ENCODE data around the gene PAXIP1. TPM values are rescaled to one million over a fixed set of nuclear protein-coding genes. Genes with fewer than 3 reads are reported as not detected.
A peak's percentile ranks its signal among the peaks of the same experiment; 100 is the strongest.

PAXIP1 gene
- total RNA-seq, 1 donor from 2014 or later = 5.8 TPM

DNA sequence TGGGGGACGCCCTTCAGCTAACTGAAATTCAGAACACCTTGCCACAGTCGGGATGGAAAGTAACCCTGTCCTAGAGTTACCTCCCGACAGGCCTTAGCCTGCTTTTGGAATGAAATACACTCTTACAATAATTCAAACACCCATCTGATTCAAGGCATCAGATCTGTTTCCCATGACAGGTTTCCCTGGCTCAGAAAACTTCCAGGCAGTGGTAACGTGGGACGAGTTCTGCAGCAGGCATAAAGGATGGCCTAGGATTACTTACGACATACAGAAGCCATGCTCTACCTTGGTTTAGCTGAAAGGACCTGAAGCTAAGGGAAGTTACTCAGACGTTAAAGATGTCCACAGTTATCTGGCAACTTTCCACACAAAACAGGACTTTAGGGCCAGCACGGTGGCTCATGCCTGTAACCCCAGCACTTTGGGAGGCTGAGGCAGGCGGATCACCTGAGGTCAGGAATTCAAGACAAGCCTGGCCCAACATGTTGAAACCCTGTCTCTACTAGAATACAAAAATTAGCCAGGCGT, 5.0 kb downstream of the PAXIP1 start:
- ATAC-seq (no peak), DNase-seq (ENCODE audit: low spot score) (no peak)

DNA sequence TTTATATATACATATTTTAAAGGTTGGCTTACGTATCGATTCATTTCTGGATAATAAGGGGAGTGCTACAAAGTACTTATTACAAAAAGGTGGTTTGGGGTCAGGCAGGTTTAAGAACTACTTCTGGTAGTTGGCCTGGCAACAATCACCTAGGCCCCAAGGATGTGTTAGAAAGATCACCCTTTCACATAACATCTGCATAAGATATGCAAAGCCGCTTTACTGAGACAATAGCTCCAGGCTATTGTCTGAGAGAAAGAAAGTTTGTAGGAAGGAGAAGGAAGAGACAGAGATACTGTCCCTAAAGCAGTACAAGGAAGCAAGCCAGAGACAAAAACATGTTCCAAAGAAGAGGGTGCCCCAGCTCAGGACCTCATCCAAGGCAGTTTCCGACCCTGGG, 6.2 kb downstream of the PAXIP1 start:
- no peak for ATAC-seq
- no peak for DNase-seq (ENCODE audit: low spot score)

DNA sequence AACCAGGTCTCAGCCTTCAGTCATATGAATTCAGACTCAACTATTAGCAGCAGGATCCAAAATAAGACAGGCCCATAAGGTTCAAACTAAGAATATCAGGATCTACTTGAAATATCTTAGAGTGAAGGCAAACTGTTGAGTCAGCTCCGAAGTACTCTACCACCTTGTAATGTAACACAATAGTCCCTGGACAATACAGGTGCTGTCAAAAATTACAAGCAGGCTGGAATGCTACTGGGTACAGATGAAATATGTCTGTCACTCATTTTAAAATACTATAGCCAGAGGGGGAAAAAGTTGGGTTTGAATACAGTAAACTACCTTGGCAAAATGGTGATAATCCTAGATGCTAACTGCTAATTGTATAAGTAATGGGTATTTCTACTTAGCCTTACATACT, 6.8 kb downstream of the PAXIP1 start:
- ATAC-seq (no peak), DNase-seq (ENCODE audit: low spot score) (no peak)

DNA sequence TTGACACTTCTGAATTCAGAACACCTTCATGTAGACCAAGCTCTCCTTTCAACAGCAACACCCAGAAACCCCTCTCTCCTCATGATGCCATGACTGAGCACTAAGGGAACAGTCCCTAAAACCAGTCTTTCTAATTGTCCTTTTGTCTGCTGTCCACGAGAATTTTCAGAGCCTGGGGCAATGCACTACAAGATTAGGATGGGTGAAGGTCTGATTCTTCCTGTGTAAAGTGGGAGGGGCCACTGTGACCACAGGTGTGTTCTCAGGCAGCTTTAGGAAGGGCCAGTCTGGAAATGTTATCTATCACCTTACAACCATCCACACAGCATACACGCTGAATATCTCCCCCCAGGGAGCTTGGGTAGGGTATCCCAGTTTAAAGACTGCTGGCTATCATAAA, 7.9 kb downstream of the PAXIP1 start:
- ATAC-seq (no peak), DNase-seq (ENCODE audit: low spot score) (no peak)

DNA sequence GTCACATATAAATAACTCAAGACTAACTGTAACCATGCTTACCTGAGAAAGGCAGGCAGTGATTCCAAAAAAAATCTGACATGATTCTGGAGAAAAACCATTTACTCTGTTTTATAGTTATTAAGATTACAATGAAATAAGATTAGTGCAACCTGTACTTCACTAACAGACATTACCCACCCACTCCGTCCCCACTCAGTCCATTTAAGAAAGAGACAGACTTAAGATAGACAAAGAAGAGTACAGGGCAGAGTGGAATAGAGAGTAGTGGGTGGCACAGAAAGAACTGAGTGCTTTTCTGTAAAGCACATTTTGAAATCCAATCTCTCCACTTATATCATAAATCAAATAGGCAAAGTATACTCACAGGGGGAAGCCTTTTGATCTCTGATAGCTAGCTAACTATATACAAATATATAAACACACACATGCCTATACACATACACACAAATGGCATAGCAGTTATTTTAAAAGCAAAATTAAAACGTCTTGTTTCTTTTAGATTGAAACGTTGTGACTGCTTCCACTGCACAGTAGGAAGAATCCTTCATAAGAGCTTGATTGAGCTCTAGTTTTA, 11.9 kb downstream of the PAXIP1 start:
- ATAC-seq (no peak), DNase-seq (ENCODE audit: low spot score) (no peak)

DNA sequence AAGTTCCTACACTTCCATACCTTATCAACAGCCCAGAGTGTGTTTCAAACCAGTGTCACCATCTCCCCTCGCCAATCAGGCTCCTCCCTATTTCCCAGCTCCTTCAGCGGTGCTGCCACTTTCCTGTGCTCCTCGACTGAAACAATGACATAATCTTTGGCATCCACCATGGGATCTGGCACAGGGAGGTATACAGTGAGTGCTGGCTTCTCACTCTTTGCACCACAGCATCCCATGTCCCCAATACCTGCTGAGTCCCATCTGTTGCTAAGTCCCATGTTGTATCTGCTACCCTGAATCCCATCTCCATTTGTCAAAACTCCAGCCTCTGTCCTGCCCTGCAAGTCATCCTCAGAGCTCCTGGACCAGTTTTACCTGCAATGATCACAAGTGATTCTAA, 15.4 kb downstream of the PAXIP1 start:
- ATAC-seq (no peak), DNase-seq (ENCODE audit: low spot score) (no peak)

DNA sequence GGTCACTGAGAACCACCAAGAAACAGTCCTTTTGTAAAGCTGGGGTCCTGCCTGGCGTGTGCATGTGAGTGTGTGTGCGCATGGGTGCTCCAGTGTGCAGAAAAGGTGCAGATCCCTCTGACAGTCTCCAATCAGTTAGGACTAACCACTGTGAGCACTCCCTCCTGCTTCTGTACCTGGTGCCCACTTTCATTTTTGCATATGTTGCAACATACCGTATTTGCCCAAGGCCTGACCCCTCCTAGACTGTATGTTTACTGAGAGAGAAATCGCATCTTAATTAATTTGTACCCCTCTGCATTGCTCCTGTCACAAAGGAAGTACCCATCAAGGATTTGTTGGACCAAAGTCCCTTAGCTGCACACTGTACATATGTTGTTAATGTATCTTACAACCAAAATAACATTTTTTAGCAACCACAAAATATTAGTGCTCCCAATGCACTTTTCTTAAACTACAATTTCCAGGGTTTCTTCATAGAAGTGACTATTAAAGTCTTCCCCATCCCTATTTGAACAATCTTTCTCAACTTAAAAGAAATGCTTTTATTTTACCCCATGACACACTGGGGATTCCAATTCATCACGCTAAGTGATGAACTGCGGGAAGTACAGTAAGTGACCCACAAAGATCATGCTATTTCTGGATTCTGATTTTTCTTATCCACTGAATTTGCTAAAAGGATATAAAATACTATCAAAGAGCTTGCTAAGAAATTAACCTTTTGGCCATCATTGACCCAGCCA, 16.6 kb downstream of the PAXIP1 start:
- DNase-seq (ENCODE audit: low spot score) (no peak), ATAC-seq (peak; percentile 58)

DNA sequence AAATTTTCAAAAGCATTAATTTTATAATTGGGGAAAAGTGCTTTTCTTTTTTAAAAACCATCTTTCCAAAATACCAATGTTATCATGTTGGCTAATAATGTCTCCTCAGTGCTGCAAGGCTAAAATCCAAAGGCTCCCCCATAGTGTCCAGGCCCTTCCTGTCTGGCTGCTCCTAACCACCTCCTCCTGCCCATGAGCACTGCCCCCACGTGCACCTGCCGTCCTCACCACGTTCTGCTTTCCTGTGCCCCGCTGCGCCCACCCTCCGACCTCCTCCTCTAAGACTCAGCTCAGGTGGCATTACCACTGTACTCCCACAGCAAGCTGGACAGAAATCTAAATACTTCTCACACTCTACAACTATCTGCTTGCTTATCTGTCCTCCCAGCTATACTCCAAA, 17.7 kb downstream of the PAXIP1 start:
- DNase-seq (ENCODE audit: low spot score) = no peak

DNA sequence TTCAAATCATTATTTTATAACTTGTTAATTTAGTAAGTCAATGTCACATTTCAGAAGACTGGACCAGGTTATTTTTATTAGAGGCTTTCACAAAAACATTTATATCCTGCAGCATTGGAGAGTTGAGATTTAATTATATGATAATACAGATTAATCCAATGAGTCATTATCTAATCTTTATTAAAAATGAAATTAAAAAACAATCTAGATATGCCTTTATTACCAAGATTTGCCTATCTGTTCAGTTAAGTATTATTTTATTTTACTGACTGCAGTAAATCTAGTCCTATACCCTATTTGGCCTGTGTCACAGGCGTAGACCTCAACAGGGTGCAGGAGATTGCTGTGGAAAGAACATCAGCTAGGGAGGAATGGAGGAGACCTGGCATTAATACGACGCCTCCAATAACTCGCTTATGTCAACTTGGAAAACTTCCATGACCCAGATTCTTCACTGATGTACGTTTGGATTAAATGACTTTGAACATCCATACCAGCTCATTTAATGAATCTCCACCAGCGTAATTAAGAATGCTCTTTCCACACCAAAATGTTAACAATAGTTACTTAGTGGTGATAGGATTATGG, 18.2 kb downstream of the PAXIP1 start:
- DNase-seq (ENCODE audit: low spot score) (no peak), ATAC-seq (peak; percentile 74)

More for the DNA sequence above, 17.7 kb downstream of the PAXIP1 start:
- peak; percentile 33 for ATAC-seq

DNA sequence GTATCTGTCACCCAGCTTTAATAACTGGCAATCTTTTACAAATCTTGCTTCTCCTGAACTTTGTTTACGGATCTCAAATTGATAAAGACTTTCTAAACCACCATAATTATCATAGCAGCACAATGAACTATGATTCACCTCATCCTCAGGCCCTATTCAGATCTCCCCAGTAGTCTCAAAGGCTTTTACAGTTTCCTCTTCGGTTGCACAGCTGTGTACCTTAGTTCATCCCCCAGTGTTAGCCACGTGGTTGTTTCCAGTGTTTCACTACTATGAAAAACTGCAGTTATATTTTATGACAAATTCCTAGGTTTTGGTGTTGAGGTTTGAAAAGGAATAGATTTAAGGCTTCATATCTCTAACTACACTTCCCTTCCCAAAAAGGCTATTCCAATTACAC, 24.9 kb downstream of the PAXIP1 start:
- DNase-seq (ENCODE audit: low spot score) = no peak
- ATAC-seq = no peak

DNA sequence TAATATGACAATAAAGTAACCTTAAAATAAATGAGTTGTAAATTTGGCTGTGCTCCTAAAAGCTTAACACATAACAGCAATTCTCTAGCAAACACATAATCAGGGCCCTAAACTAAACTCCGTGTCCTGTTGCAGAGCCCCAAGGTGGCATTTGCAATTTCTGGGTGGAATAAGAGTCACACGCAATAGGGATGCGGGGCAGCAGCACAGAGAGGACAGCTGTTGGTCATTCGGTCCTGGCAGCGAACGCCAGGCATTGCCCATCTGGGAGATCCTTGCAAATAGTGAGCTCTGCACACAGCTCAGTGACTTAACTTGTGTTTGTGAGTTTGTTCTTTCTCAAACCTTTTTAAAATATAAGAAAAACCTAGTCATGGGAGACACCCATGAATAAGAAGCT, 25.7 kb downstream of the PAXIP1 start:
- no peak for DNase-seq (ENCODE audit: low spot score)
- ATAC-seq = no peak

DNA sequence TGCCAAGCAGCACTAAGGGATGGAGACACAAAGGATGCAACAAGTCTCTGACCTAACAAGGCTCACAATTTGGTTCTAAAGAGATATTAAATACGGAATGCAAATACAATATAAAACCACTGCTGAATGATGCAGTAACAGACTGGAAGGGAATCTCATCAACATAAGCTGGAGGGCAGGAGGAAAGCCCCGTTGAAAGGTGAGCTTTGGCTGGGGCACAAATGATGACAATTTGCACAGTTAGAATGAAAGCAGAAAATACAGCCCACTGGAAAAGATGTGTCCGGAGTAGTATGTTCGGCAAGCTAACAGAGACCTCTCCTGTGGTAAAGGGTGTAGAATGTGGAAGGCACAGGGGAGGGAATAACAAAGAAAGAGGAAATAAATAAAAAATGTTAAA, 26.1 kb downstream of the PAXIP1 start:
- no peak for DNase-seq (ENCODE audit: low spot score)

DNA sequence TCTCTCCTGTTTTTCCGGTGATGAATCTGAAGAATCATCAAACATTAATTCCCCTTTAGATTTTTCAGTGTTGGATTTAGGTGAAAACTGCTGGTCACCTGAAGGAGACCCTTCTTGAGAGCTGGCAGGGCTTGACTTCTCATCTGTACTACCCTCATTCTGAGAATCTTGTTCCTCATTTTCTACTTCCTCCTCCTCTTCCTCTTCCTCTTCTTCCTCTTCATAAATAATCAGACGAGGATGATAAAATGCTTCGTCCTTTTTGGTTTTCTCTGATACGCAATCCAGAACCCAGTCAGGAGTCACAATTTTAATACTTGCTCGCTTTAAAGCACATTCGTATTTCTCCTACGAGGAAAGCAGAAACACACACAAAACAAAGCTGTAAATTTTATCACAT, 26.9 kb downstream of the PAXIP1 start:
- no peak for DNase-seq (ENCODE audit: low spot score)
- no peak for ATAC-seq

More for the DNA sequence above, 26.1 kb downstream of the PAXIP1 start:
- no peak for ATAC-seq

DNA sequence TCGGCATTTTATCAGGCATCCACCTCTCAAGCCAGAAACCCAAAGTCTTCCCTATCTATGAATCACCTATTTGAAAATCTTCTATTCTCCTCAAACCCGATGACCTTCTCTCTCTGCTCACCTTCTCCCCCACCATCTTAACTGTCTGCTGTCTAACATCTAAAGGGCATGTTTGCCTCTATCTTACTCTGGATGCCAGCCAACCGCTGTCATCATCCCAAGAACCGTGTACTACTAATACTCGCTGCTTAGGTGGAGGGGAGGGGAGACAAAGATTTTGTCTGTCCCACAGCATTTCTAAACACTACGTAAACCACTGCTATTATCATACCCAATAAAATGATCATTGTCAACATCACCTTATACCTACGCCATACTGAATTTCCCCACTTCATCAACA, 29.5 kb downstream of the PAXIP1 start:
- DNase-seq (ENCODE audit: low spot score) (peak; percentile 56), ATAC-seq (peak; percentile 83)

DNA sequence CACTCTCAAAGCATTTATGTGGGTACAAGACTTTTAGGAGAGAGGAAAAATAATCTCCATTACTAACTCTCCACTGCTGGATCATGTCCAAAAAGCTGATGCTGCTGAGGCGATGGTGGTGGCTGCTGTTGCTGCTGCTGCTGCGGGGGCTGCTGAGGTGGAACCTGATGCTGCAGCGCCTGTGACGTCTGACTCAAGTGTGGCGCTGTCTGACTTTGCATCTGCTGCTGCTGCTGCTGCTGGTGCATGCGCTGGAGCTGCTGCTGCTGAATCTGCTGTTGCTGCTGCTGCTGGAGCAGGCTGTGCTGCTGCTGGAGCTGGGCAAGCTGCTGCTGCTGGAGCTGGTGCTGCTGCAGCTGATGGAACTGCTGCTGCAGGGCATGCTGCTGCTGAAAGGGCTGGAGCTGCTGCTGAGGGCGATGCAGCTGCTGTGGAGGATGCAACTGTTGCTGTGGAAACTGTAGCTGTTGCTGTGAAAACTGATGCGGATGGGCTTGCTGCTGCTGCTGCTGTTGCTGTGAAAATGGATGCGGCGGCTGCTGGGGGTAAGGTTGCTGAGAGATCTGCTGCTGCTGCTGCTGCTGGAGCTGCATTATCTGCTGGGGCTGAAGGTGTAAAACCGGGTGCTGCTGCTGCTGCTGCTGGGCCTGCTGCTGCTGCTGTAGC, 34.5 kb downstream of the PAXIP1 start:
- ATAC-seq (no peak), DNase-seq (ENCODE audit: low spot score) (no peak)

DNA sequence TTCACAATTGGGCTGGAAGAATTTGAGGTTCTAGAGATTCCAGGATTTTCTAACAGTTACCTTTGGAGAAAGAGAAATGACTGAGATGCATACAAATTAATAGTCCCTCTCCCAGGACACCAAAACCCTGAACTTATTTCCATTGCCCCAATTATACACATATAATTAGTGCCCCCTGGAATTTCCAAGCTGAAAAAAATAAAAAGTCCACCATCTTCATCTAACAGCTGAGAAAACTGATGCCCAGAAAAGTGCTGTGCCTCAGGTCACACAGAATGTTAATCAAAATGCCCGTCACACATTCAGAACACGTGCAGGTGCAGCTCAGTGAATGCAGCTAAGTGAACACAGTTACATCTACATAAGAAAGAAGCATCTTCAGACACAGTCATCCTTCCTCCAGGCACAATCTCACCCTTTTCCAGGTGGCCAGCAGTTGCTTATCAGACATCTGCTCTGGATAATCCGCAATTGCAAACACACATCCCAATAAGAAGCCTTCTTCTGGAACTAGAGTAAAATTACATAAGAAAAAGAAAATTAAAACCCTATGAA, 35.4 kb downstream of the PAXIP1 start:
- no peak for DNase-seq (ENCODE audit: low spot score)
- no peak for ATAC-seq

DNA sequence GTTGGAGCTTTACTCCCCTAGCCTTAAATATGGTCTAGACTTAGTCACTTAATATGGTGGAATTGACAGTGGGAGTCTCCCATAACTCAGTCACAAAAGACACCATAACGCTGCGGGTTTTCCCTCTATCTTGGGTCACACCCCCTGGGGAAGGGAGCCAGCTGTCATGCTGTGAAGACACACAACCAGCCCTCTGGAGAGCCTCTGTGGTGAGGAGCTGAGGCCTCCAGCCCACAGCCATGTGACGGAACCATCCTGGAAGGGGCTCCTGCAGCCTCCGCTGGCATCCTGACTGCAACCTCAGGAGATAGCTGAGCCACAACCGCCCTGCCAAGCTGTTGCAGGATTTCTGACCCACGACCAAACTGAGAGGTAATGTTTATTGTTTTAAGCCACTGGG, 37.9 kb downstream of the PAXIP1 start:
- no peak for ATAC-seq
- DNase-seq (ENCODE audit: low spot score) = no peak

DNA sequence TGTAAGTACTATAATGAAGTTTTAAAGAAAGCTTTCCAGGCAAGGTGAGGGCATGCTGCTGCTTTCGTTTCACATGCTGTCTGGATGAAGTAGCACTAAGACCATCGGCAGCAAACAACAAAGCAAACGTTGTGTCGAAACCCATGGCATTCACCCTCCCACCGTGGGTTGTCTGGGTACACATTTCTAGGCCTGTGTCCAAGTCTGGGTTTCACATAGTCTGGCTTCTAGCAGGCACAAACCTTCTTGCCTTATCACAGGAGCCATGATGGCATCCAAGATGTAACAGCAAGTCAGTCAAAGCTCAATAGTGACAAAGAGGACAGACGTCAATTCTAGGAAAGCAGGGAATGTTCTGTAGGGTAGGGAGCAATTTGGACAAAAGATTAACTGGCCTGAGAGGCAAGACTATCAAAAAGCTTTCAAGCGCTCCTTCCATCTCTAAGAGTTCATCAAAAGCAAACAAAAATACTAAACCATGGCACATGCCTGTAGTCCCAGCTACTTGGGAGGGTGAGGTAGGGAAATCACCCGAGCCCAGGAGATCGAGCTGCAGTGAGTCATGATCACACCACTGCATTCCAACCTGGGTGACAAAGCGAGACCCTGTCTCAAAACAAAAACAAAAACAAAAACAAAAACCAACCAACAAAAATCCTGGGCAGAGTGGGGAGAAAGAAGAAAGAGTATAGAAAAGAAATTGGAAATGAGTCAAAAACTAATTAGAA, 42.7 kb downstream of the PAXIP1 start:
- peak; percentile 78 for DNase-seq (ENCODE audit: low spot score)
- peak; percentile 99 for ATAC-seq

DNA sequence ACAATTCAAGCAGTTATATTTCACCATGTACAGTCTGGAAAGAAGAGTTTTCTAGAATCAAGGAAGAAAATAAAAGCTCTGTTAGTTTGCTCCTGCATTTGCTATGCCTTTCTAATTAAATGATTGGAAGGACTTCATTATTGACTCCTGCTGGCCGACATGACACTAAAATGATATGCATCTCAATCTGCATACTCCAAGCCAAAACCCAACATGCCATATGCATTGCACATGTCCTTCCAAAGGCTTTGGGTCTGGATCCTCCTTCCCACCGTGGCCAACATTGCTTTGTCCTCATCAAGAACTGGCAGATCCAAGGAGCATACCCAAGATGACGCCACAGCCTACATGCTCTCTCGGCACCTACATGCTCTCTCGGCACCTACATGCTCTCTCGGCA, 46.5 kb downstream of the PAXIP1 start:
- DNase-seq (ENCODE audit: low spot score) (no peak), ATAC-seq (no peak)

DNA sequence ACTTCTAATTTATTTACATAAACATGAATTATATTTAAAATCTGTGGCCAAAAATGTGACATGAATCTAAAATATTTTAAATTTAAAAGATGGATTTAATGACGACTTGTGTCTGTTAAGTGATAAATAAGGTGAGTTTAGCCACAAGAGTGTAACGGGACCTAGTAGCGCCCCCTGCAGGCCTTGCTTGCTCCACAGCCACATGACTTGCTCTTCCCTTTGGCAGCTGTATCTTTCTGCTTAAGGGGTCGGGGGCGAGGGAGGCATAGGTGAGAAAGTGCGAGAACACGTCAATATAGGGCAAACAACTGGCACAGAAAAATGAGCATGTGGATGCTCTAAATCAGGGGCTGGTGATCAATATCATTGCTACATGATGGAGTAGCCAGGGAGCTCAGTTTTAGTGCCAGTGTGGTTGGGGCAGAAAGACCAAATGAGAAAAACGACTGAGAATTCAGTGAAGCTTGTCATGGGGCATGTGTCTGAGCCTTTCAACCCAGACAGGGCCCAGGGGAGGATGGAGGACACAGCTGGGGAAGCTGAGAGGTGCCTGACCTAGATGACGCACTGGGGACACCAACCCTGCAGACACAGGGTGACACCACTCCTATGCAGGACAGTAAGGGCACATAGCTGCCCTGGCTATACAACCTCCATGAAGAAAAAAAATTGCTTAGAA, 49.8 kb downstream of the PAXIP1 start:
- ATAC-seq (peak; percentile 56), DNase-seq (ENCODE audit: low spot score) (no peak)
